ENCODE results near the gene MRPL42.
"Not testable (repeated sequence)": the region's sequence is repeated elsewhere in the genome, so short reads cannot be mapped to it uniquely, and the experiment has no call there.

The MRPL42 gene

DNA sequence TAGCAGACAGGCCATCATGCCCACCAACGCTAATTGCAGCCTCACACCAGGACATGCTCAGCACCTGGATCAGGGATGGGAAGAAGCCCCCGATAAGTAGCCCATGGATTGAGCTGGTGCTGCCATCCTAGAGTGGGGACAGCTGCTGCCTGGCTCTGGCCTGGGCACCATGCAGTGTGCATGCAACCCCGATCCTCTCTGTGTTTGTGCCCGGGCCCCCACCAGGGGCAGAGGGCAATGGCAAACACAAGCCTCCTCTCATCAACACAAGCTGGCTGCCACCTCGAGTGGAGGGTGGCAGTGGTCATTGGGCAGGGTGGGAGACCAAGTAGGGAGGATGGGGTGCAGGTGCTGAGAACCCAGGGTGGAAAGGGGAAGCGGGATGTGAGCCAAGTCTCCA is 81.9 kb downstream of the MRPL42 start:
- no peaks in the 10 kb centered on the region for H3K36me3 ChIP-seq (ENCODE audit: insufficient read depth, low read length)
- no peaks in the 10 kb centered on the region for H3K4me1 ChIP-seq (ENCODE audit: control insufficient read depth, insufficient read depth, low read length, unreplicated experiment)
- no peak overlapping the region for H2AFZ ChIP-seq (ENCODE audit: low read length, unreplicated experiment)
- H3K4me3 ChIP-seq (ENCODE audit: low read depth, low read length) = no peak overlapping the region
- H3K27ac ChIP-seq (ENCODE audit: low read depth, low read length) = no peak overlapping the region
- H3K79me2 ChIP-seq (ENCODE audit: control insufficient read depth, insufficient read depth, low read length, unreplicated experiment) = no peaks in the 10 kb centered on the region
- H3K27me3 ChIP-seq (ENCODE audit: insufficient read depth, low read length) = no peaks in the 10 kb centered on the region

- H2AFZ ChIP-seq (ENCODE audit: low read length, unreplicated experiment) = no peak overlapping the region
- no peak overlapping the region for H3K4me3 ChIP-seq (ENCODE audit: low read depth, low read length)
- no peaks in the 10 kb centered on the region for H3K4me1 ChIP-seq (ENCODE audit: control insufficient read depth, insufficient read depth, low read length, unreplicated experiment)
- H3K27ac ChIP-seq (ENCODE audit: low read depth, low read length) = no peak overlapping the region
- no peaks in the 10 kb centered on the region for H3K27me3 ChIP-seq (ENCODE audit: insufficient read depth, low read length)
- no peaks in the 10 kb centered on the region for H3K79me2 ChIP-seq (ENCODE audit: control insufficient read depth, insufficient read depth, low read length, unreplicated experiment)
- no peaks in the 10 kb centered on the region for H3K36me3 ChIP-seq (ENCODE audit: insufficient read depth, low read length)
These were observed 83.7 kb downstream of the MRPL42 start for GRCh38 chr12:93550748-93551611.

- Histone ChIP-seq H3K27me3 (ENCODE audit: insufficient read depth, low read length) (no peaks in the 10 kb centered on the region), H3K79me2 (ENCODE audit: control insufficient read depth, insufficient read depth, low read length, unreplicated experiment) (no peaks in the 10 kb centered on the region), H3K36me3 (ENCODE audit: insufficient read depth, low read length) (no peaks in the 10 kb centered on the region), H3K4me3 (ENCODE audit: low read depth, low read length) (no peak overlapping the region), H2AFZ (ENCODE audit: low read length, unreplicated experiment) (no peak overlapping the region), H3K27ac (ENCODE audit: low read depth, low read length) (no peak overlapping the region), H3K4me1 (ENCODE audit: control insufficient read depth, insufficient read depth, low read length, unreplicated experiment) (no peaks in the 10 kb centered on the region)
These were observed 85.1 kb downstream of the MRPL42 start for GRCh38 chr12:93552427-93552826.

- H2AFZ ChIP-seq (ENCODE audit: low read length, unreplicated experiment); H3K27me3 ChIP-seq (ENCODE audit: insufficient read depth, low read length); H3K4me3 ChIP-seq (ENCODE audit: low read depth, low read length); H3K4me1 ChIP-seq (ENCODE audit: control insufficient read depth, insufficient read depth, low read length, unreplicated experiment); H3K36me3 ChIP-seq (ENCODE audit: insufficient read depth, low read length); H3K79me2 ChIP-seq (ENCODE audit: control insufficient read depth, insufficient read depth, low read length, unreplicated experiment); H3K27ac ChIP-seq (ENCODE audit: low read depth, low read length): not testable (repeated sequence)
These were observed 90.6 kb downstream of the MRPL42 start for GRCh38 chr12:93557879-93558278.

DNA sequence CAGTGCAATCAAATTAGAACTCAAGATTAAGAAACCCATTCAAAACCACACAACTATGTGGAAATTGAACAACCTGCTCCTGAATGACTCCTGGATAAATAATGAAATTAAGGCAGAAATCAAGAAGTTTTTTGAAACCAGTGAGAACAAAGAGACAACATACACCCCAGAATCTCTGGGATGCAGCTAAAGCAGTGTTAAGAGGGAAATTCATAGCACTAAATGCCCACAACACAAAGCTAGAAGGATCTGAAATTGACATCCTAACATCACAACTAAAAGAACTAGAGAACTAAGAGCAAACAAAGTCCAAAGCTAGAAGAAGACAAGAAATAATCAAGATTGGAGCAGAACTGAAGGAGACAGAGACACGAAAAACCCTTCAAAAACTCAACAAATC is 91.4 kb downstream of the MRPL42 start:
- H3K79me2 ChIP-seq (ENCODE audit: control insufficient read depth, insufficient read depth, low read length, unreplicated experiment); H3K27ac ChIP-seq (ENCODE audit: low read depth, low read length); H2AFZ ChIP-seq (ENCODE audit: low read length, unreplicated experiment); H3K4me1 ChIP-seq (ENCODE audit: control insufficient read depth, insufficient read depth, low read length, unreplicated experiment); H3K36me3 ChIP-seq (ENCODE audit: insufficient read depth, low read length); H3K27me3 ChIP-seq (ENCODE audit: insufficient read depth, low read length); H3K4me3 ChIP-seq (ENCODE audit: low read depth, low read length): not testable (repeated sequence)

DNA sequence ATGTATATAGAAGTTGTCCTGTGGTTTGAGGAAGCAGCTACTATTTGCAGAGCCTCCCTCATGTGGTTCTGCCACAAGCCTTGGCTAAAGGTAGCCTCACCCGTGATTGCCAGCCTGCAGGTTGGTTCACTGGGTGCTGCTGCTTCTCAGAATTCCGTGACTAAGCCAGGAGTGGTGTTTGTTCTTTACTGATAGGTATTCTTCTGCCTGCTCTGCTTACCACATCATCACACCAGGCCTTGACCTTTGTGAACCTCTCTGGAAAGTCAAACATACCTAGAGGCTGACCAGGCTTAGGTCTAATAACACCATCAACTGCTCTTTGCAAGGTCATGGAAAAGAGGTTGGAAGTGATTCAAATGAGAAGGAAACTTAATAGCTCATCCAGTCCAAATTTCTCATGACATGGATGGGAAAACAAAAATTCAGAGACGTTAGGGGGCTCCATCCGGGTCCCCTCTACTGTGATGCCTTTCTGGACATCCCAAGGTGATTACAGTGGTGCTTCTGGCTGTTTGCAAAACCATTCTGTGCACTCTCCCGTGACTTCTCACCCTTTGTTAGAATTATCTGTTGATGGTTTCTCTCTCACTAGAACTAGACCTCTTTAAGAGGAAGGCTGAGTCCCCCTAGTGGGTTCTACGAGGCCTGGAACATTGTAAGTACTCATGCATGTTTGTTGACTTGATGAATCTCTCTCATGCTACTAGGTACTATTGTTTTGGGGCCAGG is 96.7 kb downstream of the MRPL42 start:
- Histone ChIP-seq H3K36me3 (ENCODE audit: insufficient read depth, low read length) (no peaks in the 10 kb centered on the region), H3K79me2 (ENCODE audit: control insufficient read depth, insufficient read depth, low read length, unreplicated experiment) (no peaks in the 10 kb centered on the region), H3K27me3 (ENCODE audit: insufficient read depth, low read length) (no peaks in the 10 kb centered on the region), H2AFZ (ENCODE audit: low read length, unreplicated experiment) (no peak overlapping the region), H3K4me1 (ENCODE audit: control insufficient read depth, insufficient read depth, low read length, unreplicated experiment) (no peaks in the 10 kb centered on the region), H3K27ac (ENCODE audit: low read depth, low read length) (no peak overlapping the region), H3K4me3 (ENCODE audit: low read depth, low read length) (no peak overlapping the region)

DNA sequence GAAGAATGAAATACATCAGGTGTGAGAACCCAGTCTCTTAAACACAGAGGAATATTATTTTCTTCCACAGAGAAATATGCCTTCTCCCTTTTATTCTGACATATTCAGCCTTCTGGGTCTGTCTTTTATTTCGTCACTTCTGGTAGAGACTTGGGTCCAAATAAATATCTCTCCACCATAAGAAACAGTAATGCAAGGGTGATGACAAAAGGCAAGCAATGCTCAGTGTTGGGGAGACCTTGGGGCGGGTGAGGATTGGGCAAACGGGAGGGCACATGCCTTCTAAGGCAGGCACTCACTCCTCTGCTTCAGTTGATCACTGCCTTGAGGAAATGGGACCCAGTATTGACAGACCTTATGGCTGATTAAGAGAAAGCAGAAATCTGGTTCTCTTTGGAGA is 98.4 kb downstream of the MRPL42 start:
- no peak overlapping the region for H2AFZ ChIP-seq (ENCODE audit: low read length, unreplicated experiment)
- H3K27ac ChIP-seq (ENCODE audit: low read depth, low read length) = no peak overlapping the region
- no peaks in the 10 kb centered on the region for H3K4me1 ChIP-seq (ENCODE audit: control insufficient read depth, insufficient read depth, low read length, unreplicated experiment)
- H3K27me3 ChIP-seq (ENCODE audit: insufficient read depth, low read length) = no peaks in the 10 kb centered on the region
- H3K79me2 ChIP-seq (ENCODE audit: control insufficient read depth, insufficient read depth, low read length, unreplicated experiment) = no peaks in the 10 kb centered on the region
- no peak overlapping the region for H3K4me3 ChIP-seq (ENCODE audit: low read depth, low read length)
- no peaks in the 10 kb centered on the region for H3K36me3 ChIP-seq (ENCODE audit: insufficient read depth, low read length)
